Measurements from ENCODE around the gene LGALS8.

GRCh38 chr1:236543065-236543669 is 19.4 kb downstream of the LGALS8 start:
- TF ChIP-seq CTCF (IDR thresholded peaks at IDR 0.05; ENCODE audit: insufficient read depth, low read length) (no peak), POLR2AphosphoS5 (IDR thresholded peaks at IDR 0.05; ENCODE audit: low read depth) (0 out of 2 replicates have a peak, but pooled peaks have one; percentile 22), REST (IDR thresholded peaks at IDR 0.05; ENCODE audit: insufficient replicate concordance, low read depth) (no peak), GABPA (IDR thresholded peaks at IDR 0.05; ENCODE audit: low read depth) (no peak)

All from HL-60 (cell line).